Psoas muscle (tissue), 8 donors: Measurements from ENCODE around the gene DNAJC15. TPM values are rescaled to one million over a fixed set of nuclear protein-coding genes. Genes with fewer than 3 reads are reported as not detected.

ENCODE experiments used
- ATAC-seq, 4 donors: fragments of 200-7000 bp; cut with Tn5 transposase; one replicate each; pipeline ENCODE4 v1.9.1; 2020; ENCODE audit warnings: moderate library complexity in 3 of 4, mild to moderate bottlenecking in 2 of 4
- DNase-seq, 2 donors: peaks; one replicate each; pipeline ENCODE4 v3.0.0-alpha.2; 2020
- H3K27ac ChIP-seq: fragments of 200-600 bp; one replicate; pipeline ENCODE4 v1.8.0; 2022
- H3K27me3 ChIP-seq, 3 donors: fragments of 200-600 bp in 1 of 3; one replicate each; pipeline versions ENCODE4 v1.6.1 to v1.8.0; 2013 to 2022; ENCODE audit warnings: low read length in 2 of 3, mild to moderate bottlenecking in 2 of 3, moderate library complexity in 1 of 3; ENCODE audit not compliant: insufficient read depth in 3 of 3
- H3K36me3 ChIP-seq, 2 donors: fragments of 200-600 bp in 1 of 2; one replicate each; pipeline versions ENCODE4 v1.6.1 to v1.8.0; 2013 to 2022; ENCODE audit warnings: low read depth in 1 of 2, mild to moderate bottlenecking in 1 of 2, moderate library complexity in 1 of 2; ENCODE audit not compliant: insufficient read depth in 1 of 2
- H3K4me1 ChIP-seq: fragments of 200-600 bp; one replicate; pipeline ENCODE4 v1.8.0; 2022
- H3K4me3 ChIP-seq: fragments of 200-600 bp; one replicate; pipeline ENCODE4 v1.8.0; 2022; ENCODE audit warnings: mild to moderate bottlenecking
- H3K9me3 ChIP-seq: fragments of 200-600 bp; one replicate; pipeline ENCODE4 v1.8.0; 2022
- CTCF ChIP-seq: fragments of 200-600 bp; IDR thresholded peaks from one replicate; pipeline ENCODE4 v1.8.0; 2022; ENCODE audit warnings: antibody characterized with exemption
- WGBS, 3 donors: extraction: QIAGEN DNeasy Blood & Tissue Kit; methylation state at CpG; one replicate each; pipeline versions ENCODE4 v1.1.6 to v1.1.7; 2013; 5-methylcytosine and 5-hydroxymethylcytosine counted together
- intact Hi-C, 2 donors: fragments of 100-400 bp; cut with DNase I; formaldehyde crosslinking; loops; one replicate each; pipeline versions ENCODE4 v1.11.0 to v1.14.2; 2022
- polyA plus RNA-seq, 3 donors: library from polyadenylated mRNA; stranded (reverse); fragments of 200-250 nt; gene quantifications; one replicate each; pipeline ENCODE4 v1.2.3, GENCODE V29; 2013
- total RNA-seq, 4 donors: library from RNA; stranded (reverse); fragmentation: NEBNext Ultra II Directional in 2 of 4; extraction: Animal tissue kit (Norgen Biotek cat#: 25700) in 2 of 4; gene quantifications; one replicate each; pipeline versions ENCODE4 v1.2.1 to v1.2.4, GENCODE V29; 2021 to 2023
- donor health status: healthy with polysubstance abuse.
- donor health status: DM: no; HTN: no; CAD: no; lungs with moderate emphysema.
- donor health status: Bipolar disorder and iron deficiency.
- donor health status: healthy.
- donor health status: DM: yes; HTN: yes; CAD: no.
- donor health status: DM: no; HTN: no; CAD: no.
- donor health status: DM: no; HTN: no; CAD: no.
- donor health status: DM: yes; HTN: yes; CAD: no.

The DNAJC15 gene
- total and polyA plus RNA-seq, 7 donors: 9.4 to 22.4 (median 13.6) TPM

DNA sequence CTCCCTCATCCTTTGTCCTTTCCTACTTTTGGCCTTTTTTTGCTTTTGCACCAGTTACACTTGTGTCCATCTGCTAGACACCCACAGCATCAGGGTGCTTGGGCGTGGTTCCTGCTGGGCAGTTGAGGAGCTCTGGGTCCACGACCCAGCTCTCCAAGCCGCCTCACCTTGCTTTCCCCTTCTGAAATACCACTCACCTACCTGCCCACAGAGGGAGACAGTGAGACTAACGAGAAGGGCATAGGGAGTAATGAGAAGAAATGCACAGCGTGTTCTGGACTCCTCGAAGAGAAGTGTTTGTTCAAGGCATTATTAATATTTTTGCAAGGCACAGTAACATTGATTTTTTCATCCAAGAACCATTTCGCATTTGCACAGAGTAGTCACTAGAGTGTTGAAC lies 92.9 kb downstream of the DNAJC15 start:
- ATAC-seq (no peak), DNase-seq (no peak)
- WGBS, 3 donors: 94 to 96% (median 94%) methylated on average over 7 of the region's 7 CpGs
- TF ChIP-seq CTCF: no peak
- Histone ChIP-seq H3K4me3 (no peak overlapping the region), H3K27ac (no peak overlapping the region), H3K4me1 (no peaks in the 10 kb centered on the region), H3K9me3 (no peaks in the 10 kb centered on the region), H3K27me3 (peaks cover 0 to 4% (median 0%) of the 10 kb centered on the region in 3 donors), H3K36me3 (no peaks in the 10 kb centered on the region)
- intact Hi-C loops: no loop called here

GRCh38 chr13:43118521-43118920 lies 95.1 kb downstream of the DNAJC15 start:
- peaks cover 0 to 4% (median 0%) of the 10 kb centered on the region in 3 donors for H3K27me3 ChIP-seq
- WGBS, 3 donors: 64 to 77% (median 65%) methylated on average over 6 of the region's 6 CpGs
- ATAC-seq (no peak), DNase-seq (no peak)
- no peaks in the 10 kb centered on the region for H3K36me3 ChIP-seq
- TF ChIP-seq CTCF: no peak
- H3K9me3 ChIP-seq: no peaks in the 10 kb centered on the region
- H3K27ac ChIP-seq: no peak overlapping the region
- intact Hi-C loops: no loop called here
- H3K4me3 ChIP-seq: no peak overlapping the region
- no peaks in the 10 kb centered on the region for H3K4me1 ChIP-seq

- H3K4me3 ChIP-seq: no peak overlapping the region
- no peaks in the 10 kb centered on the region for H3K9me3 ChIP-seq
- H3K27me3 ChIP-seq: peaks cover 0 to 4% (median 0%) of the 10 kb centered on the region in 3 donors
- intact Hi-C loops: no loop called here
- no peak for TF ChIP-seq CTCF
- no peaks in the 10 kb centered on the region for H3K36me3 ChIP-seq
- no peak overlapping the region for H3K27ac ChIP-seq
- no peaks in the 10 kb centered on the region for H3K4me1 ChIP-seq
- DNase-seq (no peak), ATAC-seq (no peak)
- WGBS, 3 donors: 89 to 91% (median 90%) methylated on average over 6 of the region's 6 CpGs
Measured at GRCh38 chr13:43119206-43119605, 95.8 kb downstream of the DNAJC15 start.

- no peaks in the 10 kb centered on the region for H3K9me3 ChIP-seq
- no peaks in the 10 kb centered on the region for H3K36me3 ChIP-seq
- no peaks in the 10 kb centered on the region for H3K4me1 ChIP-seq
- no peak for DNase-seq
- H3K4me3 ChIP-seq: no peak overlapping the region
- ATAC-seq: no peak
- intact Hi-C loops: no loop called here
- H3K27ac ChIP-seq: no peak overlapping the region
- TF ChIP-seq CTCF: no peak
- H3K27me3 ChIP-seq: peaks cover 0 to 4% (median 0%) of the 10 kb centered on the region in 3 donors
- 30 to 57% (median 44%) methylated on average over 6 of the region's 6 CpGs for WGBS, 3 donors
Measured at GRCh38 chr13:43122791-43123190, 99.4 kb downstream of the DNAJC15 start.

DNA sequence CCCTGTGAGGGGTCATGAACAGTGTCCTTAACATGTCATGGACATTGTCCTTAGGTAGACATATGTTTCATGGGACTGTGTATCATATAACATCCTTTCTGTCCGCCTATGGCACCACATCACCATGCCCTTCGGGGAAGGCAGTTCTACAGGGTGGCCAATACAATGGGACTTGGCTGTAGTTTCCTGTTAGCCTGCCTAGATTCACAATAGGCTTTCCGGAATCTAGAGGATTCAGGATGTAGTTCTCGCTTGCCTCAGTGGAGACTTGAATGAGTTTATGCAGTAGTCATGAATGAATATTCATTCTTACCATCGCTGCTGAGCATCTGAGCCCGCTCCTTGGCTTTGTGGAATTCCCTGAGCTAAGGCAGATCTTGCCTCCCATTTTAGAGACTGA lies 100.5 kb downstream of the DNAJC15 start:
- no peak overlapping the region for H3K4me3 ChIP-seq
- no peak for TF ChIP-seq CTCF
- intact Hi-C loops: no loop called here
- WGBS, 3 donors: 84 to 88% (median 86%) methylated on average over 6 of the region's 6 CpGs
- no peaks in the 10 kb centered on the region for H3K9me3 ChIP-seq
- DNase-seq (no peak), ATAC-seq (no peak)
- H3K4me1 ChIP-seq: no peaks in the 10 kb centered on the region
- H3K36me3 ChIP-seq: no peaks in the 10 kb centered on the region
- H3K27me3 ChIP-seq: peaks cover 0 to 4% (median 0%) of the 10 kb centered on the region in 3 donors
- no peak overlapping the region for H3K27ac ChIP-seq
